ENCODE data around the gene ENTPD5. TPM values are rescaled to one million over a fixed set of nuclear protein-coding genes. Genes with fewer than 3 reads are reported as not detected.

The ENTPD5 gene, protein sequence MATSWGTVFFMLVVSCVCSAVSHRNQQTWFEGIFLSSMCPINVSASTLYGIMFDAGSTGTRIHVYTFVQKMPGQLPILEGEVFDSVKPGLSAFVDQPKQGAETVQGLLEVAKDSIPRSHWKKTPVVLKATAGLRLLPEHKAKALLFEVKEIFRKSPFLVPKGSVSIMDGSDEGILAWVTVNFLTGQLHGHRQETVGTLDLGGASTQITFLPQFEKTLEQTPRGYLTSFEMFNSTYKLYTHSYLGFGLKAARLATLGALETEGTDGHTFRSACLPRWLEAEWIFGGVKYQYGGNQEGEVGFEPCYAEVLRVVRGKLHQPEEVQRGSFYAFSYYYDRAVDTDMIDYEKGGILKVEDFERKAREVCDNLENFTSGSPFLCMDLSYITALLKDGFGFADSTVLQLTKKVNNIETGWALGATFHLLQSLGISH
- total RNA-seq (2021; fragmentation: NEBNext Ultra II Directional; extraction: Animal tissue kit (Norgen Biotek cat#: 25700)): 10 to 100 TPM in 3 of 6 experiments, 1 to 10 TPM in 3; 9.0 to 11.7 (median 9.7) TPM
- long read RNA-seq, full-length matches to known transcripts: 1 of 7 reads
- long read RNA-seq, partial matches to known transcripts: 1 of 7 reads
- long read RNA-seq, other reads (novel, unspliced or antisense): 5 of 7 reads

DNA sequence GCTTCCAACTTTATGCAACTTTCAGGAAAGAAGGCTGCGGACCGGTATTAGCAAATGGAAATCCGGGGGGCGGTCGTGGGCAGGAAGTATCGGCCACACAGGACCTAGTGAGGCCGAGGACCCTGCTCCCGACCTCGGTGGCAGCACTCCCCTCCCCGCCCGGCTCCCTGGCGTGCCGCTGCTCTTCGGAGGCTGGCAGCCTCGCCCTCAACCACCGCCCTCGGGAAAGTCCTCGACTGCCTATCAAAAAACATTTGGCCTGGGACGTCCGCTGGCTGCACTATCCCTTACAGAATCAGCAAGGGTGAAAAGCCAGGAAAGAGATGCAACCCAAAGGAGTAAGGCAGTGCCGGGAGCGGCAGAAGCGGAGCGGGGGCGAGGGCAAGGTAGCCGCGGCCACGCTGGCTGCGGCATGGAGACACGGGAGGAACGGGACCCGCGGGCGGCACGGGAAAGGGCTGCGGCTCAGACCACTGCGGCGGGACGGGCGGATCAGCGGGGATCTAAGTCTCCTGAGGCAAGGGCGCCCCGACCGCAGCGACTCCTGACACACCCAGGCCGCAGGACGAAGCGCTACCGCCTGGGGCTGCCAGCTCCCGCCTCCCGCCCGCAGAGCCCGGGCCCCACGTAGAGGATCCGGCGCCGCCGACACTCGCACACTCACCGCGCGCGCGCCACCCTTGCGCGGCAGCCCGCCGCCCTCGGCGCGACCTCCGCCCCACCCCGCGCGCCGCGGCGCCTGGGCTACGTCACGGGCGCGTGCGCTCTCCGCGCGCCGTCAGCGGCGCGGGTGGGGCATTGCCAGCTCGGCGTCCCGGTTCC lies at the start of gene ENTPD5, which contains the start of gene BBOF1:
TSS of gene ENTPD5 (minus strand) at position 703 of the 822 bp plus-strand sequence. CDS start 31,186 bp downstream, outside the sequence.
TSS of gene BBOF1 (plus strand) at position 764 of the 822 bp plus-strand sequence. CDS start 130 bp downstream, outside the sequence.
- H3K4me1 Mint-ChIP-seq (ENCODE audit: low read depth): peaks cover 20% of the 10 kb centered on the region
- peak within 1 kb of the TSS; percentile 96 for H3K27ac Mint-ChIP-seq
- no peaks in the 10 kb centered on the region; the same call in 1 of the 2 replicates for H3K27me3 Mint-ChIP-seq (ENCODE audit: insufficient read depth)
- H3K36me3 Mint-ChIP-seq (ENCODE audit: low read depth): no peaks in the 10 kb centered on the region
- TF ChIP-seq, protein P1, sequence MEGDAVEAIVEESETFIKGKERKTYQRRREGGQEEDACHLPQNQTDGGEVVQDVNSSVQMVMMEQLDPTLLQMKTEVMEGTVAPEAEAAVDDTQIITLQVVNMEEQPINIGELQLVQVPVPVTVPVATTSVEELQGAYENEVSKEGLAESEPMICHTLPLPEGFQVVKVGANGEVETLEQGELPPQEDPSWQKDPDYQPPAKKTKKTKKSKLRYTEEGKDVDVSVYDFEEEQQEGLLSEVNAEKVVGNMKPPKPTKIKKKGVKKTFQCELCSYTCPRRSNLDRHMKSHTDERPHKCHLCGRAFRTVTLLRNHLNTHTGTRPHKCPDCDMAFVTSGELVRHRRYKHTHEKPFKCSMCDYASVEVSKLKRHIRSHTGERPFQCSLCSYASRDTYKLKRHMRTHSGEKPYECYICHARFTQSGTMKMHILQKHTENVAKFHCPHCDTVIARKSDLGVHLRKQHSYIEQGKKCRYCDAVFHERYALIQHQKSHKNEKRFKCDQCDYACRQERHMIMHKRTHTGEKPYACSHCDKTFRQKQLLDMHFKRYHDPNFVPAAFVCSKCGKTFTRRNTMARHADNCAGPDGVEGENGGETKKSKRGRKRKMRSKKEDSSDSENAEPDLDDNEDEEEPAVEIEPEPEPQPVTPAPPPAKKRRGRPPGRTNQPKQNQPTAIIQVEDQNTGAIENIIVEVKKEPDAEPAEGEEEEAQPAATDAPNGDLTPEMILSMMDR (IDR thresholded peaks at IDR 0.05): no peak; the same call in 1 of the 2 replicates
- peak within 1 kb of the TSS; percentile 93 for H3K4me3 Mint-ChIP-seq
- DNase-seq: peak; percentile 76
- no peaks in the 10 kb centered on the region for H3K9me3 Mint-ChIP-seq

DNA sequence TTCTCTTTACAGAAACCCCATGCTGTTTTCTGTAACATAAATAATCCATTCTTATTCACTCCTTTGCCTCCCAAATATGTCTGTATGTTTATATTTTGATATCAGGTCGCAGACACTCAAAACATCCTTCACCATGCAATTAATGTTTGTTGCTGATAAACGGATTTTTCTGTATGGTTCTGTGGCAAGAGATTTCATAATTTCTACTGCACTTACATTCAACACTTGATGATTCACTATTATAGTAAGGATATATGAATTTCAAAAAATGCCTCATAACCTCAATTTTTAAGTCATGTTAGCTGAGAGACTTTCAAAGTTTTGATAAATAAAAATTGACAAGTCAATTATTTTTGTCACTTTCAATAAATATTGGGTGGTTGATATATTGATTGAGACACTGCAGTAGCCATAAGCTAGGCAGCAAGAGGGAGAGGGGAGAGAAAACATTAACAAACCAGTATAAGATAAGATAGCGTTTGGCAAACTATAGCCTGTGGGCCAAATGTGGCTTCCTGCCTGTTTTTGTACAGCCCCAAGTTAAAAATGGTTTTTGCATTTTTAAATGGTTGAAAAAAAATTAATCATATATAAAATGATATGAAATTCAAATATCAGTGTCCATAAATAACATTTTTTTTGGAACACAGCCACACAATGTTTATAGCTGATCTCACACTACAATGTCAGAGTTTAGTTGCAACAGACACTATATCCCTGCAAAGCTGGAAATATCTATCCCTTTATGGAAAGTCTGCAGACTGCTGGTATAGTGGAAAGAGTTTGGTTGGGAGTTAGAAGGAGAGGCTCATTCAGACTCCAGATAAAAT lies 46.9 kb upstream of the ENTPD5 start:
- peaks cover 27% of the 10 kb centered on the region for H3K4me1 Mint-ChIP-seq (ENCODE audit: low read depth)
- peaks cover 10% of the 10 kb centered on the region; the same call in 1 of the 2 replicates for H3K36me3 Mint-ChIP-seq (ENCODE audit: low read depth)
- H3K9me3 Mint-ChIP-seq: no peaks in the 10 kb centered on the region
- H3K27me3 Mint-ChIP-seq (ENCODE audit: insufficient read depth): no peaks in the 10 kb centered on the region
- H3K4me3 Mint-ChIP-seq: no peak overlapping the region
- no peak overlapping the region for H3K27ac Mint-ChIP-seq
- no peak for DNase-seq
- TF ChIP-seq, protein P1 (IDR thresholded peaks at IDR 0.05): no peak

DNA sequence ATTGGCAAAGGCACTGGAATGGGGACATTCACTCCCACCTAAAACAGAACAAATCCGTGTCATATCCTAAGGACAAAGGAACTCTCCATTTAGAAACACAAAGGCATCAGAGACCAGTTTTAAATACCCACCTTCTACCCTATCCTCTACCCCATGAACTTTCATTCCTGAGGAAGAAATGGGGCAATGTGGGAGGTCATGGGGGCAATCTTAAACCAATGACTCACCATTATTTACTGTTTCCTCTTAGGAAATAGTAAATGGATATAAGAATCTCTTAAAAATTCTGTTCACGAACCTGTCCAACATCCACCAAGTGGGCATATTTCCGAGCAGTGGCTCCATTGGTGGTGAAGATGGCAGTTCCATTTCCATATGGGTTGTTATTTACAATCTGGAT lies 45.8 kb upstream of the ENTPD5 start:
- Mint-ChIP-seq H3K9me3 (no peaks in the 10 kb centered on the region), H3K27ac (no peak overlapping the region), H3K36me3 (ENCODE audit: low read depth) (peaks cover 10% of the 10 kb centered on the region; the same call in 1 of the 2 replicates), H3K4me1 (ENCODE audit: low read depth) (peaks cover 27% of the 10 kb centered on the region), H3K27me3 (ENCODE audit: insufficient read depth) (no peaks in the 10 kb centered on the region), H3K4me3 (no peak overlapping the region)
- TF ChIP-seq, protein P1 (IDR thresholded peaks at IDR 0.05): no peak
- DNase-seq: no peak

DNA sequence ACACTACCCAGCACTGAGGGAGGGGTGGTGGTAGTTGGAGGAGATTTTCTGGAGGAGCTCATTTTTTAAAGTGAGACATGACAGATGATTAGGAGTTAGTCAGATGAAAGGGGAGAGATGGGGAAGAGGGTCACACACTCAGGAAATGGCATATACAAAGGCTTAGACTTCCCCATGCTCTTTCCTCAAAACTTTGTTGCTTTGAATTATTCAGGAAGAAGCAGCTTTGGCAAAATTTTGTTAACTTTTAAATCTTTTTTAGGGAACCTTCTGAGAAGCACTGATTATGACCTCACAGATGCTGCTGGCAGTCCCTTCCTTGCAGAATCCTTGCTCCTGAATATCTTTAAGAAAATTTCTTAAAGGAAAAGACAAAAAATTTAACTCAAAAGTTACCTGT lies 45.3 kb upstream of the ENTPD5 start:
- no peaks in the 10 kb centered on the region for H3K9me3 Mint-ChIP-seq
- H3K27ac Mint-ChIP-seq: no peak overlapping the region
- H3K36me3 Mint-ChIP-seq (ENCODE audit: low read depth): peaks cover 10% of the 10 kb centered on the region; the same call in 1 of the 2 replicates
- TF ChIP-seq, protein P1 (IDR thresholded peaks at IDR 0.05): no peak
- no peaks in the 10 kb centered on the region for H3K27me3 Mint-ChIP-seq (ENCODE audit: insufficient read depth)
- H3K4me3 Mint-ChIP-seq: no peak overlapping the region
- H3K4me1 Mint-ChIP-seq (ENCODE audit: low read depth): peaks cover 27% of the 10 kb centered on the region
- no peak for DNase-seq
